ENCODE data around the gene COG5. TPM values are rescaled to one million over a fixed set of nuclear protein-coding genes. Genes with fewer than 3 reads are reported as not detected.

Gene COG5
- total RNA-seq, 1 donor from 2014 or later: 40.8 TPM

GRCh38 chr7:107190090-107190489 is 373.6 kb downstream of the COG5 start:
- DNase-seq: no peak
- no peaks in the 10 kb centered on the region for H3K9me3 ChIP-seq (replicated peaks)
- H3K4me1 ChIP-seq: peaks cover 28% of the 10 kb centered on the region
- no peak overlapping the region for H3K4me3 ChIP-seq
- no peak for TF ChIP-seq CTCF (IDR thresholded peaks at IDR 0.05; ENCODE audit: borderline replicate concordance)
- peaks cover 85% of the 10 kb centered on the region for H3K36me3 ChIP-seq
- H3K27ac ChIP-seq (replicated peaks): no peak overlapping the region
- intact Hi-C loops (cut with micrococcal nuclease): no loop called here
- H3K27me3 ChIP-seq (ENCODE audit: low read depth): no peaks in the 10 kb centered on the region

DNA sequence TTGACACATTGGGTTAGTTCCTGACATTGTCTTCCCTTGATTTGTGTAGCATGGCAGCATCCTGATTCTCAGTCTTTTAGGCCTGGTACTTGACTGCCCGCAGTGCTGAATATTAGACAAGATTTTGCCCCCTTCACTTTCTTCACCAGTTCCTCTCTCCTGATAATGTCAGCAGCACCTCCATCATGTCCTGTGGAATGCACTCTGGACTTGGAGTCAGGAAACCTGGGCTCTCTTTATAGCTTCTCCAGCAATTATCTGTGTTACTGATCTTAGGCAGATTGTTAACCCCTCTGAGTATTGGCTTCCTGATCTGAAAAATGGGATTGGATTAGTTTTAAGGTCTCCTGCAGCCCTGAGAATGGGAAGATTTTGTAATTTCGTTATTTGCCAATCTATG is 375.9 kb downstream of the COG5 start:
- intact Hi-C loops (cut with micrococcal nuclease): no loop called here
- DNase-seq: no peak
- peaks cover 30% of the 10 kb centered on the region for H3K4me1 ChIP-seq
- no peak overlapping the region for H3K4me3 ChIP-seq
- H3K27me3 ChIP-seq (ENCODE audit: low read depth): no peaks in the 10 kb centered on the region
- H3K27ac ChIP-seq (replicated peaks): no peak overlapping the region
- H3K9me3 ChIP-seq (replicated peaks): no peaks in the 10 kb centered on the region
- no peak for TF ChIP-seq CTCF (IDR thresholded peaks at IDR 0.05; ENCODE audit: borderline replicate concordance)
- peaks cover 100% of the 10 kb centered on the region for H3K36me3 ChIP-seq

GRCh38 chr7:107186240-107186639 is 377.5 kb downstream of the COG5 start:
- DNase-seq: no peak
- H3K27me3 ChIP-seq (ENCODE audit: low read depth): no peaks in the 10 kb centered on the region
- peaks cover 41% of the 10 kb centered on the region for H3K4me1 ChIP-seq
- H3K27ac ChIP-seq (replicated peaks): no peak overlapping the region
- no peak for TF ChIP-seq CTCF (IDR thresholded peaks at IDR 0.05; ENCODE audit: borderline replicate concordance)
- H3K4me3 ChIP-seq: no peak overlapping the region
- intact Hi-C loops (cut with micrococcal nuclease): no loop called here
- no peaks in the 10 kb centered on the region for H3K9me3 ChIP-seq (replicated peaks)
- H3K36me3 ChIP-seq: peaks cover 100% of the 10 kb centered on the region

DNA sequence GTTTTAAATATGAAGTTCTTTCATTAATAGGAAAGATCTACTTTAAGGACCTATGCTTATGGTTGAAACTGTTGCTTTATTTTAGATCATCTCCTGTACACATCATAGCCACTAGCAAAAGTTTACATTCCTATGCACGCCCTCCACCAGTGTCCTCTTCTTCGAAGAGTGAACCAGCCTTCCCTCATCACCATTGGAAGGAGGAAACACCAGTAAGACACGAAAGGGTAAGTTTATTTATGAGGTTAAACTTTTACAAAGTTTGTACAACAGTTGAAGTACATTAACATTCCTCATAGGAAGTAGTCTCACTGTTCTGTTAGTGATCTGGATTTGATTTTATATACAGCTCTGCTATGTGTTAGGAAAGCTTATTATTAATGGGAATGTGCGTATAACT is 378.0 kb downstream of the COG5 start:
- H3K4me3 ChIP-seq: no peak overlapping the region
- intact Hi-C loops (cut with micrococcal nuclease): no loop called here
- no peak for DNase-seq
- no peak overlapping the region for H3K27ac ChIP-seq (replicated peaks)
- no peak for TF ChIP-seq CTCF (IDR thresholded peaks at IDR 0.05; ENCODE audit: borderline replicate concordance)
- no peaks in the 10 kb centered on the region for H3K9me3 ChIP-seq (replicated peaks)
- H3K27me3 ChIP-seq (ENCODE audit: low read depth): no peaks in the 10 kb centered on the region
- peaks cover 46% of the 10 kb centered on the region for H3K4me1 ChIP-seq
- peaks cover 97% of the 10 kb centered on the region for H3K36me3 ChIP-seq

DNA sequence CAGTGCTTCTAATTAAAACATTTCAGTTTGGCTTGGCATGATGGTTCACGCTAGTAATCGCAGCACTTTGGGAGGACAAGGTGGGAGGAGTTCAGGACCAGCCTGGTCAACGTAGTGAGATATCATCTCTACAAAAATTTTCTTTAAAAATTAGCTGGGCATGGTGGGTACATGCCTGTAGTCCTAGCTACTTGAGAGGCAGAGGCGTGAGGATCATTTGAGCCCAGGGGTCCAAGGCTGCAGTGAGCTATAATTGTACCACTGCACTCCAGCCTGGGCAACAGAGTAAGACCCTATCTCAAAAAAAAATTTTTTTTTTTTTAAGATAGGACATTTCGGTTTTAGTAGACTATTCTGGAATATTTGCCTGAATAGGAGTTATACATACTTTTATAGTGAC is 382.5 kb downstream of the COG5 start:
- no peak for DNase-seq
- H3K9me3 ChIP-seq (replicated peaks): no peaks in the 10 kb centered on the region
- no peak for TF ChIP-seq CTCF (IDR thresholded peaks at IDR 0.05; ENCODE audit: borderline replicate concordance)
- no peak overlapping the region for H3K4me3 ChIP-seq
- peaks cover 52% of the 10 kb centered on the region for H3K36me3 ChIP-seq
- intact Hi-C loops (cut with micrococcal nuclease): no loop called here
- H3K27me3 ChIP-seq (ENCODE audit: low read depth): no peaks in the 10 kb centered on the region
- H3K27ac ChIP-seq (replicated peaks): peak overlapping the region; percentile 4
- peaks cover 81% of the 10 kb centered on the region for H3K4me1 ChIP-seq

- DNase-seq: no peak
- H3K9me3 ChIP-seq (replicated peaks): no peaks in the 10 kb centered on the region
- H3K27ac ChIP-seq (replicated peaks): peak overlapping the region; percentile 4
- no peak overlapping the region for H3K4me3 ChIP-seq
- no peaks in the 10 kb centered on the region for H3K27me3 ChIP-seq (ENCODE audit: low read depth)
- intact Hi-C loops (cut with micrococcal nuclease): no loop called here
- H3K4me1 ChIP-seq: peaks cover 86% of the 10 kb centered on the region
- H3K36me3 ChIP-seq: peaks cover 44% of the 10 kb centered on the region
- TF ChIP-seq CTCF (IDR thresholded peaks at IDR 0.05; ENCODE audit: borderline replicate concordance): no peak
Measured at GRCh38 chr7:107180378-107180777, 383.3 kb downstream of the COG5 start.
